PC-3 (cell line): ENCODE measurements around the gene FAF2. TPM values are rescaled to one million over a fixed set of nuclear protein-coding genes. Genes with fewer than 3 reads are reported as not detected.

Experiments
- ATAC-seq: fragments of 200-7000 bp; cut with Tn5 transposase; 2 replicates; pipeline ENCODE4 v1.9.1; 2020; ENCODE audit warnings: mild to moderate bottlenecking, moderate library complexity
- BruUV-seq: library from RNA; stranded (reverse); fragments of 400-500 nt; replicated peaks from 2 replicates; lab custom pipeline; 2021; lab: Mats Ljungman, UMichigan
- CTCF ChIA-PET: fragments of 300-600 bp; sonication (Branson Sonifier 250); formaldehyde crosslinking; loops from one replicate; lab custom pipeline; 2022; ENCODE audit warnings: antibody characterized with exemption; lab: Charles Lee
- POLR2A ChIA-PET: fragments of 300-600 bp; sonication (Branson Sonifier 250); formaldehyde crosslinking; loops from one replicate; lab custom pipeline; 2022; ENCODE audit warnings: antibody characterized with exemption; ENCODE audit not compliant: unreplicated experiment; lab: Charles Lee
- DNase-seq: peaks from one replicate; pipeline ENCODE4 v3.0.0-alpha.2; 2015
- H2AFZ ChIP-seq: fragments of 300-600 bp; sonication (generic); 2 replicates; pipeline ENCODE4 v1.6.0; 2016; ENCODE audit warnings: antibody characterized with exemption, low read length
- H3F3A ChIP-seq: fragments of 300-600 bp; sonication (generic); one replicate; pipeline ENCODE4 v1.6.0; 2017; ENCODE audit warnings: antibody characterized with exemption, low read length, control low read depth, mild to moderate bottlenecking; ENCODE audit not compliant: unreplicated experiment
- H3K27ac ChIP-seq: fragments of 300-600 bp; sonication (generic); 2 replicates; pipeline ENCODE4 v1.5.1; 2016; ENCODE audit warnings: mild to moderate bottlenecking, low read length
- H3K27me3 ChIP-seq: fragments of 300-600 bp; sonication (generic); 2 replicates; pipeline ENCODE4 v1.6.1; 2016; ENCODE audit warnings: low read length, mixed read lengths
- H3K36me3 ChIP-seq: fragments of 300-600 bp; sonication (generic); 2 replicates; pipeline ENCODE4 v1.6.1; 2016; ENCODE audit warnings: low read depth, mixed run types, low read length, mixed read lengths
- H3K4me1 ChIP-seq: fragments of 300-600 bp; sonication (generic); 2 replicates; pipeline ENCODE4 v1.5.1; 2016; ENCODE audit warnings: low read length; ENCODE audit not compliant: insufficient read depth
- H3K4me2 ChIP-seq: fragments of 300-600 bp; sonication (generic); 2 replicates; pipeline ENCODE4 v1.6.0; 2016; ENCODE audit warnings: low read length
- H3K4me3 ChIP-seq: fragments of 300-600 bp; sonication (generic); 2 replicates; pipeline ENCODE4 v1.5.1; 2016; ENCODE audit warnings: mild to moderate bottlenecking, low read length, mixed read lengths
- H3K79me2 ChIP-seq: fragments of 300-600 bp; sonication (generic); 2 replicates; pipeline ENCODE4 v1.6.1; 2017; ENCODE audit warnings: low read length, mixed read lengths
- H3K9ac ChIP-seq: fragments of 300-600 bp; sonication (generic); 2 replicates; pipeline ENCODE4 v1.6.0; 2016; ENCODE audit warnings: mild to moderate bottlenecking, low read length
- H3K9me2 ChIP-seq: fragments of 300-600 bp; sonication (generic); replicated peaks from 2 replicates; pipeline ENCODE4 v1.6.1; 2016; ENCODE audit warnings: mixed run types, low read length, mixed read lengths
- H3K9me3 ChIP-seq: fragments of 300-600 bp; sonication (generic); 2 replicates; pipeline ENCODE4 v1.6.1; 2016; ENCODE audit warnings: low read length, mixed read lengths
- H4K20me1 ChIP-seq: fragments of 300-600 bp; sonication (generic); 2 replicates; pipeline ENCODE4 v1.6.1; 2016; ENCODE audit warnings: low read length, mixed read lengths
- CTCF ChIP-seq: fragments of 300-600 bp; sonication (generic); conservative IDR thresholded peaks from 2 replicates; pipeline ENCODE4 v1.5.1; 2017; ENCODE audit warnings: antibody characterized with exemption, low read depth, mild to moderate bottlenecking, low read length
- EZH2 ChIP-seq: fragments of 300-600 bp; sonication (generic); IDR thresholded peaks from one replicate; pipeline ENCODE4 v1.6.1; 2017; ENCODE audit warnings: antibody characterized with exemption, mild to moderate bottlenecking, low read length; ENCODE audit not compliant: unreplicated experiment
- EZH2phosphoT487 ChIP-seq: fragments of 300-600 bp; sonication (generic); IDR thresholded peaks from 2 replicates; pipeline ENCODE4 v1.6.1; 2018; ENCODE audit warnings: mild to moderate bottlenecking, antibody characterized with exemption, low read length, borderline replicate concordance
- intact Hi-C: fragments of 100-400 bp; cut with micrococcal nuclease; formaldehyde crosslinking; loops from 2 replicates; pipeline ENCODE4 v1.9.0; 2023
- total RNA-seq: library from RNA; depleted of rRNA; stranded (reverse); fragments of >200 nt; gene quantifications from 2 replicates; pipeline ENCODE4 v1.2.3, GENCODE V29; 2014

FAF2 gene
- total RNA-seq, 1 experiment from 2014 or later = 51.4 TPM

DNA sequence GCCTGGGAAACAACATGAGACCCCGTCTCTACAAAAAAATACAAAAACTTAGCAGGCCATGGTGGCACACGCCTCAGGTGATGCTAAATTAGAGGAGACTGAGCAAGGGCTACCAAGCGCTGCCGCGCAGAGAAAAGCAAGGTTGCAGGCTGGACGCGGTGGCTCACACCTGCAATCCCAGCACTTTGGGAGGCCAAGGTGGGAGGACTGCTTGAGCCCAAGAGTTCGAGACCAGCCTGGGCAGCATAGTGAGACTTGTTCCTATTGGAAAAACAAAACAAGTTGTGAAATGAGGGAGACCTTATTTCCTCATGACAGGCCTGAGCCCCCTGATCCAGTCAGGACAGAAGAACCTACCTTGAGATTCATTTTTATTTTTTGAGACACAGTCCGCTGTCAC is 77.5 kb downstream of the FAF2 start:
- Histone ChIP-seq H3K27ac (no peak overlapping the region), H3K9me2 (no peaks in the 10 kb centered on the region), H3K4me1 (no peaks in the 10 kb centered on the region), H3K79me2 (no peaks in the 10 kb centered on the region), H3K4me2 (no peak overlapping the region), H2AFZ (no peak overlapping the region), H3K9ac (no peak overlapping the region), H3K4me3 (no peak overlapping the region), H3K36me3 (no peaks in the 10 kb centered on the region; the same call in 1 of the 2 replicates), H3F3A (no peaks in the 10 kb centered on the region), H3K9me3 (no peaks in the 10 kb centered on the region), H4K20me1 (no peaks in the 10 kb centered on the region), H3K27me3 (no peaks in the 10 kb centered on the region)
- BruUV-seq = no TSS peak
- intact Hi-C loops = no loop called here
- DNase-seq (no peak), ATAC-seq (no peak)
- CTCF ChIA-PET = no interaction called here
- POLR2A ChIA-PET = no interaction called here
- TF ChIP-seq EZH2 (no peak), EZH2phosphoT487 (no peak), CTCF (no peak)

DNA sequence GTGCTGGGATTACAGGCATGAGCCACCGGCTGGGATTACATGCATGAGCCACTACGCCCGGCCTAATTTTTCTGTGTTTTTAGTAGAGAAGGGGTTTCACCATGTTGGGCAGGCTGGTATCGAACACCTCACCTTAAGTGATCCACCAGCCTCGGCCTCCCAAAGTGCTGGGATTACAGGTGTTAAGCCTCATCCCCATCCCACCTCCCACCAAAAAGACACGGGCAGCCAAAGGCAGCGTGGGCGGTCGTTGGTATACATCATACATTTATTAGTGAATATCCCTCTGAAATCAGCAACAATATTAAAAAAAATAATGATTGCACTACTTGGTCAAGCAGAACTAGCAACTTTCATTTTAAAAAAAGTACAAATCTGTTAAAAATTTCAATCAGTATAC is 78.3 kb downstream of the FAF2 start:
- intact Hi-C loops = no loop called here
- H3K4me3 ChIP-seq = no peak overlapping the region
- no peak for ATAC-seq
- H3K9me2 ChIP-seq = no peaks in the 10 kb centered on the region
- no peak overlapping the region for H3K4me2 ChIP-seq
- CTCF ChIA-PET = no interaction called here
- no peaks in the 10 kb centered on the region for H3F3A ChIP-seq
- no peaks in the 10 kb centered on the region for H3K4me1 ChIP-seq
- TF ChIP-seq EZH2phosphoT487 (no peak), CTCF (no peak)
- no peak overlapping the region for H3K27ac ChIP-seq
- H3K79me2 ChIP-seq = no peaks in the 10 kb centered on the region
- H2AFZ ChIP-seq = no peak overlapping the region
- BruUV-seq = no TSS peak
- no peak overlapping the region for H3K9ac ChIP-seq
- DNase-seq = no peak
- H4K20me1 ChIP-seq = no peaks in the 10 kb centered on the region
- POLR2A ChIA-PET = no interaction called here
- H3K36me3 ChIP-seq = peaks cover 6% of the 10 kb centered on the region; the same call in 1 of the 2 replicates
- no peaks in the 10 kb centered on the region for H3K9me3 ChIP-seq
- H3K27me3 ChIP-seq = no peaks in the 10 kb centered on the region

DNA sequence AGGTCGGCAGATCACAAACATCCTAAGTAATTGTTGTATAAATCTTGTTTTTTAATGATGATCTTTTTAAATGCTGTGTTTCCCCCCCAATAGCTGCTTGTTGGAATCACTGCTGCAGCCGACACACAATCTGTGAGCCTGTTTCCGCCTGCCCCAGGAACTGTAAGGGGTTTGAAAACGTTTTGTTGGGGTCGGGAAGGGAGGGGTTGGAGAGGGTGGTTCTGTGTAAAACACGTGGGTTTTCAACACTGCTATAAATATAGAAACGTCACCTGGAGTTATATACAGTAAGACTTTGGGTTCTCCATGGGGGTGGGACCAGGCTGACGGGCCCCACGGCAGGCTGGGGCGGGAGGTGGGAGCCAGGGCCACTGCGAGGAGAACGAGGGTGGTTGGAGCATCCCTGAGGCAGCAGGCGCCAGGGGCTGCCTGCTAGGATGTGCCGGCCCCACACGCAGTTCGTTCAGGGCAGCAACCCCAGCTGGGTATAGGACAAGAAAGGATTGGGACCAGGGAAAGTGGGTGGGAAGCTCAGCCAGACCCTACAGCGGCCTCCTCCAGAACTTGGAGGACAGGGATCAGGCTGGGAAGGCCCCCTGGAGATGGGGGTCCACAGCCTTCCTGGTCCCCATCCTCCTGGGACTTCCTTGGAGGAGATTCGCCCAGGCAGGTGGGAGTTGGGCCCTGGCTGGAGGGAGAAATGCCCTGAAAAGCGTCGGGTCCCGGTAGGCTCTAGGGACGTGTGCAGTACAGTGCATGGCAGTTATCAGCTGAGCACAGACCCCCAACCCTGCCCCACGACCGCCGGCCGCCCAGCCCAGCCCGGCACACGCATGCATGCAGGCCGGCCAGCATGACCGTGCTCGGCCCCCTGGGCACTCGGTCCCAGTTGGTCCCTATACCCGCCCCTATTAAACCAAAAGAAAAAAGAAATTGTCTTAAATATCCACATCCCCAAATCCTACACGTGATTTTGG is 79.3 kb downstream of the FAF2 start:
- H3K4me3 ChIP-seq = no peak overlapping the region
- H3K9ac ChIP-seq = no peak overlapping the region
- H2AFZ ChIP-seq = no peak overlapping the region
- ATAC-seq (no peak), DNase-seq (no peak)
- H3K9me3 ChIP-seq = no peaks in the 10 kb centered on the region
- peaks cover under 1% of the 10 kb centered on the region; the same call in 1 of the 2 replicates for H3K79me2 ChIP-seq
- intact Hi-C loops = no loop called here
- POLR2A ChIA-PET = no interaction called here
- no peaks in the 10 kb centered on the region for H3K27me3 ChIP-seq
- H3K4me2 ChIP-seq = no peak overlapping the region
- no peaks in the 10 kb centered on the region for H3K9me2 ChIP-seq
- H3K27ac ChIP-seq = no peak overlapping the region
- H3F3A ChIP-seq = no peaks in the 10 kb centered on the region
- CTCF ChIA-PET = no interaction called here
- H3K4me1 ChIP-seq = no peaks in the 10 kb centered on the region
- H4K20me1 ChIP-seq = no peaks in the 10 kb centered on the region
- TF ChIP-seq EZH2phosphoT487 = no peak
- no peak for TF ChIP-seq EZH2
- no peak for TF ChIP-seq CTCF
- TSS peak; percentile 19 for BruUV-seq
- peaks cover 11% of the 10 kb centered on the region; the same call in 1 of the 2 replicates for H3K36me3 ChIP-seq
